ENCODE measurements around the gene FAM181B. TPM values are rescaled to one million over a fixed set of nuclear protein-coding genes. Genes with fewer than 3 reads are reported as not detected.
A peak's percentile ranks its signal among the peaks of the same experiment; 100 is the strongest.

FAM181B gene, protein sequence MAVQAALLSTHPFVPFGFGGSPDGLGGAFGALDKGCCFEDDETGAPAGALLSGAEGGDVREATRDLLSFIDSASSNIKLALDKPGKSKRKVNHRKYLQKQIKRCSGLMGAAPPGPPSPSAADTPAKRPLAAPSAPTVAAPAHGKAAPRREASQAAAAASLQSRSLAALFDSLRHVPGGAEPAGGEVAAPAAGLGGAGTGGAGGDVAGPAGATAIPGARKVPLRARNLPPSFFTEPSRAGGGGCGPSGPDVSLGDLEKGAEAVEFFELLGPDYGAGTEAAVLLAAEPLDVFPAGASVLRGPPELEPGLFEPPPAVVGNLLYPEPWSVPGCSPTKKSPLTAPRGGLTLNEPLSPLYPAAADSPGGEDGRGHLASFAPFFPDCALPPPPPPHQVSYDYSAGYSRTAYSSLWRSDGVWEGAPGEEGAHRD
- total RNA-seq = under 1 TPM; 0.16 to 0.33 (median 0.29) TPM

DNA sequence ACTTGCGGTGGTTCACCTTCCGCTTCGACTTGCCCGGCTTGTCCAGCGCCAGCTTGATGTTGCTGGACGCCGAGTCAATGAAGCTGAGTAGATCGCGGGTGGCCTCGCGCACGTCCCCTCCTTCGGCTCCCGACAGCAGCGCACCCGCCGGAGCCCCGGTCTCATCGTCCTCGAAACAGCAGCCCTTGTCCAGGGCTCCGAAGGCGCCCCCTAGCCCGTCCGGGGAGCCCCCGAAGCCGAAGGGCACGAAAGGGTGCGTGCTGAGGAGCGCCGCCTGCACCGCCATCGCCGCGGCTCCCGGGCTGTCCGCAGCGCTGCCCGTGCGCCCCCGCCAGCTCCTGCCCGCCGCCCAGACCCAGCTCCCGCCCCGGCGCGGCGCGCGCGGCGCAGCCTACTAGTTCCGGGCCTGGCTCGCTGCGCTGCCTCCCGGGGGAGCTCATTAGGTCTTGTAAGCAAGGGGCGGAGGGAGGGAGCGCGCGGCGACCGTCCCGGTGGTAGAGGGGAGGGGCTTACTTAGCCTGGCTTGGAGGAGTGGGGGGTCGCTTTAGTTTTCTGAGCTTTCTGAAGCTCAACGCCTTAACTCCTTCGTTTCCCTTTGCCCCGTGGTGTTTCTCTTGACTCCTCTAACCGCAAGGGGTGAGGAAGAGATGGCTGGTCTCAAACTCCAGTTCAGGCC is at the start of gene FAM181B:
Gene FAM181B, minus strand, starts transcription at position 421 of the 676 bp plus-strand sequence. Its CDS starts 135 bp downstream, at position 286.
- peak in 1 of 2 donors; percentile 43 for DNase-seq (ENCODE audit: low spot score in 2 of 2)
- H3K4me1 ChIP-seq = no peaks in the 10 kb centered on the region
- no peaks in the 10 kb centered on the region for H3K36me3 ChIP-seq
- H3K27ac ChIP-seq = peak within 1 kb of the TSS; percentile 3 to 64
- H3K4me3 ChIP-seq = peak within 1 kb of the TSS; percentile 50 to 75 (median 61)
- H3K27me3 ChIP-seq = peaks cover 0 to 10% of the 10 kb centered on the region in 2 donors
- intact Hi-C loops (cut with DNase I; ENCODE audit: low total_unique reads) = no loop called here
- TF ChIP-seq POLR2A (IDR thresholded peaks at IDR 0.05) = no peak
- TF ChIP-seq POLR2AphosphoS5 (IDR thresholded peaks at IDR 0.05) = no peak
- TF ChIP-seq CTCF (IDR thresholded peaks at IDR 0.05) = no peak
- H3K9me3 ChIP-seq = no peaks in the 10 kb centered on the region

- intact Hi-C loops (cut with DNase I; ENCODE audit: low total_unique reads) = no loop called here
- no peaks in the 10 kb centered on the region for H3K27me3 ChIP-seq
- no peak for DNase-seq (ENCODE audit: low spot score in 2 of 2)
- H3K27ac ChIP-seq = no peak overlapping the region
- no peaks in the 10 kb centered on the region for H3K36me3 ChIP-seq
- TF ChIP-seq POLR2A (IDR thresholded peaks at IDR 0.05) (no peak), CTCF (IDR thresholded peaks at IDR 0.05) (no peak), POLR2AphosphoS5 (IDR thresholded peaks at IDR 0.05) (no peak)
- no peaks in the 10 kb centered on the region for H3K4me1 ChIP-seq
- peaks cover 0 to 4% of the 10 kb centered on the region in 2 donors for H3K9me3 ChIP-seq
- no peak overlapping the region for H3K4me3 ChIP-seq
These were observed 49.2 kb upstream of the FAM181B start for GRCh38 chr11:82782825-82783374.

GRCh38 chr11:82778776-82779175 is 45.1 kb upstream of the FAM181B start:
- Histone ChIP-seq H3K36me3 (no peaks in the 10 kb centered on the region), H3K4me3 (no peak overlapping the region), H3K4me1 (no peaks in the 10 kb centered on the region), H3K27me3 (no peaks in the 10 kb centered on the region), H3K9me3 (peaks cover 7 to 24% of the 10 kb centered on the region in 2 donors), H3K27ac (no peak overlapping the region)
- DNase-seq (ENCODE audit: low spot score in 2 of 2) = no peak
- TF ChIP-seq POLR2A (IDR thresholded peaks at IDR 0.05) (no peak), CTCF (IDR thresholded peaks at IDR 0.05) (no peak), POLR2AphosphoS5 (IDR thresholded peaks at IDR 0.05) (no peak)
- intact Hi-C loops (cut with DNase I; ENCODE audit: low total_unique reads) = no loop called here

DNA sequence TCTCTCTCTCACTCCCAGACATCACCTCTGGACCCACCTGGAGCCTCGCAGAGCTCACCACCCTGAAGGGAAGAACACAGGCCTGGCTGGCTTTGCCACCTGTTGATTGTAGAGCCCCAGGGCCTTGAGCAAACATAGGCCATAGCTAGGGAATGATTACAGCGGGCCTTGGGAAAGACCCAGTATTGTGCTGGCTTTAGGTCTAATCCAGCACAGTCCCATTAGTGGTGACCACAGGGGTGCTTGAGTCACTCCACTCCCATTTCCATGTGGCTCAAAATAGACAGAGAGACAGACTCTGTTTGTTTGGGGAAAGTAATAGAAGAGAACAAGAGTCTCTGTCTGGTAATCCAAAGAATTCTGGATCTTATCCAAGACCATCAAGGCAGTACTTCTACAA is 42.7 kb upstream of the FAM181B start:
- intact Hi-C loops (cut with DNase I; ENCODE audit: low total_unique reads) = no loop called here
- H3K27ac ChIP-seq = no peak overlapping the region
- H3K9me3 ChIP-seq = peaks cover 7 to 24% of the 10 kb centered on the region in 2 donors
- no peaks in the 10 kb centered on the region for H3K27me3 ChIP-seq
- no peak for TF ChIP-seq POLR2AphosphoS5 (IDR thresholded peaks at IDR 0.05)
- TF ChIP-seq CTCF (IDR thresholded peaks at IDR 0.05) = no peak
- TF ChIP-seq POLR2A (IDR thresholded peaks at IDR 0.05) = no peak
- no peaks in the 10 kb centered on the region for H3K36me3 ChIP-seq
- H3K4me3 ChIP-seq = no peak overlapping the region
- no peak for DNase-seq (ENCODE audit: low spot score in 2 of 2)
- H3K4me1 ChIP-seq = no peaks in the 10 kb centered on the region

Measured in breast epithelium (tissue), 4 donors.